Activated naive CD4-positive, alpha-beta T cell treated with anti-CD3 and anti-CD28 coated beads for 36 hours (primary cell): Measurements from ENCODE around the gene AKR1C2. TPM values are rescaled to one million over a fixed set of nuclear protein-coding genes. Genes with fewer than 3 reads are reported as not detected.
"Not testable (repeated sequence)": the region's sequence is repeated elsewhere in the genome, so short reads cannot be mapped to it uniquely, and the experiment has no call there.

Source experiments
- CTCF ChIA-PET: fragments of 350-600 bp; sonication (Branson Sonifier 250); formaldehyde crosslinking; loops from one replicate; lab custom pipeline; 2021; ENCODE audit warnings: antibody characterized with exemption; lab: Charles Lee
- DNase-seq: peaks from one replicate; pipeline ENCODE4 v3.0.0-alpha.2; 2020
- H3K27ac Mint-ChIP-seq: one replicate; pipeline ENCODE4 v1.8.0; 2021; ENCODE audit warnings: mild to moderate bottlenecking, mixed read lengths
- H3K27me3 Mint-ChIP-seq: one replicate; pipeline ENCODE4 v1.8.0; 2021; ENCODE audit warnings: low read depth, mixed read lengths
- H3K36me3 Mint-ChIP-seq: one replicate; pipeline ENCODE4 v1.8.0; 2021; ENCODE audit warnings: low read depth, mixed read lengths
- H3K4me1 Mint-ChIP-seq: one replicate; pipeline ENCODE4 v1.8.0; 2021; ENCODE audit warnings: low read depth, mixed read lengths
- H3K4me3 Mint-ChIP-seq: one replicate; pipeline ENCODE4 v1.8.0; 2021; ENCODE audit warnings: mild to moderate bottlenecking, moderate library complexity, mixed read lengths
- H3K9me3 Mint-ChIP-seq: one replicate; pipeline ENCODE4 v1.8.0; 2021; ENCODE audit warnings: mixed read lengths
- intact Hi-C: fragments of 100-400 bp; cut with micrococcal nuclease; formaldehyde crosslinking; loops from one replicate; pipeline ENCODE4 v1.15.1; 2023
- total RNA-seq, 2 experiments: library from RNA; stranded (reverse); gene quantifications; one replicate each; pipeline ENCODE4 v1.2.3, GENCODE V29; 2021

AKR1C2 gene
- total RNA-seq, 2 experiments from 2014 or later: 0.10 TPM; not detected in 1

DNA sequence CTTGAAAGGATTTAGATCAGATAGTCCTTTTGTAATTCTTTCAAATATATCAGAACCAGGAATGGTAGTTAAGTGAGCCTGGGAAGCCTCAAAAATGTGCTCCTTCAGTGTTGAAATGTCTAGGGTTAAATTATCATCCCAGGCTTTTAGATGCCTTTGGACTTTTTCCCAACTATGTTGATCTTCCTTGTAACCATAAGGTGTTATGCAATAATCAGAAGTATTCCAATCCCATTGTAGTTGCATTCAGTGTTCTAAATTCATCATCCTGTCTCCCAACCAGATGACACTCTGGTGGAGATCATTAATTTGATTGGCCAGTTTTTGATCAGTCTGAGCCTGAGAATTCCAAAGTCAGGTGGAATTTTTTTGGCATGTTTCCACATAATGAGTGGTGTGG is 35.1 kb upstream of the AKR1C2 start:
- no peak overlapping the region for H3K27ac Mint-ChIP-seq
- H3K4me3 Mint-ChIP-seq: no peak overlapping the region
- peaks cover 13% of the 10 kb centered on the region for H3K9me3 Mint-ChIP-seq
- no peak for DNase-seq
- intact Hi-C loops: no loop called here
- H3K27me3 Mint-ChIP-seq: no peaks in the 10 kb centered on the region
- no peaks in the 10 kb centered on the region for H3K4me1 Mint-ChIP-seq
- CTCF ChIA-PET: no interaction called here
- peaks cover 4% of the 10 kb centered on the region for H3K36me3 Mint-ChIP-seq

DNA sequence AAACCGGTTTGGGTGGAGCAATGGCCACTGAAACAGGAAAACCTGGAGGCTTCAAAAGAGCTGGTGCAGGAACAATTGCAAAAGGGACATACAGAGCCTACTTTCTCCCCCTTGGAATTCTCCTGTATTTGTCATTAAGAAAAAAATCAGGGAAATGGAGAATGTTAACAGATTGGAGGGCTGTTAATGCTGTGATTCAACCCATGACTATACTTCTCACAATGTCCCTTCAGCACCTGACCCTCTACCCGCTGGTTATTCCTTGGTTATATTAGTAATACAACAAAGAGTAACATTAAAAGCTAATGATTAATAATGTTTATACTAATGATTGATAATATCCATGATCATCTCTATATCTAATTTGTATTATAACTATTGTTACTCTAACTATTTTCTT is 34.4 kb upstream of the AKR1C2 start:
- no peaks in the 10 kb centered on the region for H3K4me1 Mint-ChIP-seq
- peaks cover 14% of the 10 kb centered on the region for H3K9me3 Mint-ChIP-seq
- CTCF ChIA-PET: interaction anchor here (0.5 kb wide), 1 partner anchor 120 kb away, joined by 4 read pairs; no protein-coding TSS in a partner anchor
- H3K4me3 Mint-ChIP-seq: no peak overlapping the region
- no peak overlapping the region for H3K27ac Mint-ChIP-seq
- H3K36me3 Mint-ChIP-seq: peaks cover 5% of the 10 kb centered on the region
- intact Hi-C loops: no loop called here
- no peak for DNase-seq
- H3K27me3 Mint-ChIP-seq: no peaks in the 10 kb centered on the region

DNA sequence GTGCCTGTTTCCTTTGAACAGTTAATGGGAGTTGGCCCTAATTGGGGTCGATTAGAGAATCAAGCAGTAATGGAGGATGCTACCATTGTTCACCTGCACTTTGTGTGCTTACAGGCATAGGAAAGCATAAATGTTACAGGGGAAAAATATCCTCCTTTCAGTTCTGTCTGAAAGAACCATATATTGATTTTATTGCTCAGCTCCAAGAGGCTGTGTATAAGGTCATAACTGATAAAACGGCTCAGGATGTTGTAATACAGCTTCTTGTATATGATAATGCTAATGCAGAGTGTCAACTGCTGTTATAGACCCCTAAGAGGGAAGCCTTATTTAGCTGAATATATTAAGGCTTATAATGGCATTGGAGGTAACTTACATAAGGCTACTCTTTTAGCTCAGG is 32.9 kb upstream of the AKR1C2 start:
- H3K36me3 Mint-ChIP-seq: peaks cover 5% of the 10 kb centered on the region
- H3K27me3 Mint-ChIP-seq: no peaks in the 10 kb centered on the region
- CTCF ChIA-PET: no interaction called here
- no peak overlapping the region for H3K4me3 Mint-ChIP-seq
- peaks cover 18% of the 10 kb centered on the region for H3K9me3 Mint-ChIP-seq
- intact Hi-C loops: no loop called here
- DNase-seq: no peak
- H3K27ac Mint-ChIP-seq: no peak overlapping the region
- no peaks in the 10 kb centered on the region for H3K4me1 Mint-ChIP-seq

DNA sequence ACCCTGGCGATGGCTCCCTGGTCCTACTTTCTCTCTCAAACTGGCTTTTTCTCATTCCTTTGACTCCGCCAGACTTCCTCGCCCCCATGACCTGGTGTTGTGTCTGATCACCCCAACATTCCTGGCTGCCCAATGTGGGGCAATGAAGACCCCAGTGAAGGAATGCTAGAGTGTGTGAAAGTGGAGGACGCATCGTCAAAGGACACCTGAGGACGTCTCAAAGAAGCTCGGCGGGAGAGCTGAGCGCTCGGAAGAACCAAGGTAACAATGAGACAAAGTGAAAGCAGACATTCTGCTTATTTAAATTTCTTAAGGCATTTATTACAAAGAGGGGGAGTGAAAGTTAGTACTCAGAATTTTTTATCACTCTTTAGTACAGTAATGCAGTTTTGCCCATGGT is 31.7 kb upstream of the AKR1C2 start:
- intact Hi-C loops: no loop called here
- H3K27ac Mint-ChIP-seq: no peak overlapping the region
- DNase-seq: no peak
- H3K36me3 Mint-ChIP-seq: peaks cover 5% of the 10 kb centered on the region
- no peaks in the 10 kb centered on the region for H3K4me1 Mint-ChIP-seq
- no peaks in the 10 kb centered on the region for H3K27me3 Mint-ChIP-seq
- no peak overlapping the region for H3K4me3 Mint-ChIP-seq
- H3K9me3 Mint-ChIP-seq: peaks cover 26% of the 10 kb centered on the region
- CTCF ChIA-PET: interaction anchor here (1.0 kb wide), 1 partner anchor 186 kb away, joined by 4 read pairs; no protein-coding TSS in a partner anchor

DNA sequence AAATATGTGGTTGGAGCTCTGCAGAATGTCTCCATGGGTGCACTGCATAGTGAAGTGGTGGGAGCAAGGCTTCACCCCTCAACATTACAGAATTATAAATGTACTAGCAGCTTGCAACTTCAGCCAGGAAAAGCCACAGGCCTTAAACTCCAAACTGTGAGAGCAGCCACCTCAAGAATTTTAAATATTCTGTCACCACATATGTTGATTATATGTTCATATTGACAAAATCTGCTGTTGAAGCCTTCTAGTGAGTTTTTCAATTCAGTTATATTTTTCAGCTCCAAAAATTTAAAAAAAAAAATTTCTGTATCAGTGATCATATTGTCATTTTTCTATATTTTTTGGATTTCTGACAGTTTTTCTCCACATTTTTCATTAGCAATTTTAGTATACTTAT is 30.9 kb upstream of the AKR1C2 start:
- CTCF ChIA-PET: no interaction called here
- H3K4me3 Mint-ChIP-seq: no peak overlapping the region
- H3K27me3 Mint-ChIP-seq: no peaks in the 10 kb centered on the region
- H3K27ac Mint-ChIP-seq: no peak overlapping the region
- peaks cover 33% of the 10 kb centered on the region for H3K9me3 Mint-ChIP-seq
- H3K36me3 Mint-ChIP-seq: peaks cover 5% of the 10 kb centered on the region
- intact Hi-C loops: no loop called here
- H3K4me1 Mint-ChIP-seq: no peaks in the 10 kb centered on the region
- no peak for DNase-seq

DNA sequence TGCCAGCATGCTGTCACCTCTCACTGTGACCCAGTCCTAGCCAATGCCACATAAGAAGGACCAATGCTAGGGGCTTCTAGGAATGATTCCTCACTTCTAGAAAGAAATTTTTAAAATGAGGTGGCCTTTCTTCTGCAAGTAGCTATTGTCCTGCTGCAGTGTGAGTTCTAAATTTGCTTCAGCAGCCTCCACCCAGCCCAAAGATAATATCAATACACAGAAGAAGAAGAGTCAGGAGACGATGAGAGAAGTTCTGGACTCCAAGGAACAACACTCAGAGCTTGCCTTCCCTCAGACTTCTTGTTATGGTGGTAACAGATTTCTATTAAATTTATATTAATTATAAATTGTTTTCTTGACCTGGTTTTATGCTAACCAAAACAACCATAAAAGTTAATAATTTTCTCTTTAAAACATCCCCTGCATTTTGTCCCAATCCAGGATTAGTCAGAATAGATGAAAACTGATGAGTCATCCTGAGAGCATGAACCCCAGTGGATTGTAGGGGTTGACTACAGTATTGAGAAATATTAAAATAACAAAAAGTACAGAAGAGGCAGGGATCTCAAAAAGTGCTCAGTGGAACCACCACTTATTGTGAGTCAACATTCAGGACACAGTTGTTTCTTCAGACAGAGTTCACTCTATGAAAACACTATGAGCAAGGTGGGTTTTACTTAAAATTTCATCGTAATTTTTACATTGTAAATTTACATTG is 29.6 kb upstream of the AKR1C2 start:
- DNase-seq: no peak
- no peaks in the 10 kb centered on the region for H3K4me1 Mint-ChIP-seq
- H3K27me3 Mint-ChIP-seq: peaks cover 2% of the 10 kb centered on the region
- H3K27ac Mint-ChIP-seq: no peak overlapping the region
- intact Hi-C loops: no loop called here
- H3K4me3 Mint-ChIP-seq: no peak overlapping the region
- H3K9me3 Mint-ChIP-seq: peaks cover 34% of the 10 kb centered on the region
- H3K36me3 Mint-ChIP-seq: peaks cover 5% of the 10 kb centered on the region
- CTCF ChIA-PET: no interaction called here

DNA sequence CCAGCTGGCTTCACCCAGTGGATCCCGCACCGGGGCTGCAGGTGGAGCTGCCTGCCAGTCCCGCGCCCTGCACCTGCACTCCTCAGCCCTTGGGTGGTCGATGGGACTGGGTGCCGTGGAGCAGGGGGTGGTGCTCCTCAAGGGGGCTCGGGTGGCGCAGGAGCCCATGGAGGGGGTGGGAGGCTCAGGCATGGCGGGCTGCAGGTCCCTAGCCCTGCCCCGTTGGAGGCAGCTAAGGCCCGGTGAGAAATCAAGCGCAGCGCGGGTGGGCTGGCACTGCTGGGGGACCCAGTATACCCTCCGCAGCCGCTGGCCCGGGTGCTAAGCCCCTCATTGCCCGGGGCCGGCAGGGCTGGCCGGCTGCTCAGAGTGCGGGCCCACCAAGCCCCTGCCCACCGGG is 28.8 kb upstream of the AKR1C2 start:
- H3K27me3 Mint-ChIP-seq, intact Hi-C loops, H3K4me1 Mint-ChIP-seq, H3K4me3 Mint-ChIP-seq, CTCF ChIA-PET, H3K27ac Mint-ChIP-seq, DNase-seq, H3K36me3 Mint-ChIP-seq: not testable (repeated sequence)
- H3K9me3 Mint-ChIP-seq: peaks cover 34% of the 10 kb centered on the region

DNA sequence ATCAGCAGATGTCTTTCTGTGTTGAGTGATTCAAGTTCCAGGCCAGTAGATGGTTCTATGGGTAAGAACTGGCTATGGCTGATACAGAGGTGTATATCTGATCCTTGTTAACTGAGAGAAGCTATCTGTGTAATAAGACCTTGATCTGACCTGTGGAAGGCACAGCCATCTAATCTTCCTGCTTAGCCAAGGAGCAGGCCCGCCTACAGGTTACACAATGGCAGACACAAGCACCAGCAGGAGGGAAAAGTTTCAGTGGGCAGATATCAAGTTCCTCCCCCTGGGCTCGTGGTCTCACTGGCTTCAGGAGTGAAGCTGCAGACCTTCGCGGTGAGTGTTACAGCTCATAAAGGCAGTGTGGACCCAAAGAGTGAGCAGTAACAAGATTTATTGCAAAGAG is 27.9 kb upstream of the AKR1C2 start:
- H3K36me3 Mint-ChIP-seq, CTCF ChIA-PET, H3K27me3 Mint-ChIP-seq, H3K4me3 Mint-ChIP-seq, intact Hi-C loops, H3K27ac Mint-ChIP-seq, DNase-seq, H3K4me1 Mint-ChIP-seq: not testable (repeated sequence)
- H3K9me3 Mint-ChIP-seq: peaks cover 34% of the 10 kb centered on the region

DNA sequence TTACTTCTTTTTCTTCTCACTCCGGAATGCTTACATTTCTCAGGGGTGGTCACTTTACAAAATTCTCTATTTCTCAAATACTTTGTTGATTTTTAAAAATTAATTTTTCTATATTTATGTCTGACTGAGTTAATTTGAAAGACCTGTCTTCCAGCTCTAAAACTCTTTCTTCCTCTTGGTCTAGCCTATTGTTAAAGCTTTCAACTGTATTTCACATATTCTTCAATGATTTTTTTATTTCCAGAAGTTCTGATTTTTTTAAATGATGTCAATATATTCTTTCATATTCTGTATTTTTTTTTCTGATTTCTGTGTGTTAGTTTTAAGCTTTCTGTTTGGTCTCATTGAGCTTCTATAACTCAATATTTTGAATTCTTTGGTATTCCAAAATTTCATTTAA is 27.3 kb upstream of the AKR1C2 start:
- intact Hi-C loops: no loop called here
- Mint-ChIP-seq H3K27me3 (peaks cover 7% of the 10 kb centered on the region), H3K36me3 (peaks cover 5% of the 10 kb centered on the region), H3K4me3 (no peak overlapping the region), H3K27ac (no peak overlapping the region), H3K9me3 (peaks cover 34% of the 10 kb centered on the region), H3K4me1 (no peaks in the 10 kb centered on the region)
- DNase-seq: no peak
- CTCF ChIA-PET: no interaction called here

DNA sequence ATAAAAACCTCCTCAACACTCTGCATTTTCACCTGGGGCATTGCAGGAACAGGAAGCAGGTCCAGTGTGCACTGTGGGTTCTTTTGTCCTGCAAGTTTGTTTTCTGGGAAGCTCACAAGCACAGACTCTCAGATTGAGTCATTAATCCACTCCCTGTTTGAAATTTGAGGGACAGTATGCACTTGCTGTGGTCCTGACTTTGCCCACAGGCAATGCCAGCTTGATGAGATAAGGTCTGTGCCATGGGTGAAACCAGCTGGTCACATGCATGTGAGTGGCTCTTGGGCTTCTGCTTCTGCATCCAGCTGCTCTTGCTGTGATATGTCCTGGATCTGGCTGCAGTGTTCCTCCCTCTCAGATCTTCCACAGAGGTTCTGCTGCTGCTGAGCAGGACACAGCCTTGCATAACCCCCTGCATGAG is 21.8 kb upstream of the AKR1C2 start:
- H3K4me3 Mint-ChIP-seq, CTCF ChIA-PET, DNase-seq, H3K27ac Mint-ChIP-seq, intact Hi-C loops, H3K9me3 Mint-ChIP-seq, H3K4me1 Mint-ChIP-seq, H3K36me3 Mint-ChIP-seq: not testable (repeated sequence)
- H3K27me3 Mint-ChIP-seq: peaks cover 11% of the 10 kb centered on the region

DNA sequence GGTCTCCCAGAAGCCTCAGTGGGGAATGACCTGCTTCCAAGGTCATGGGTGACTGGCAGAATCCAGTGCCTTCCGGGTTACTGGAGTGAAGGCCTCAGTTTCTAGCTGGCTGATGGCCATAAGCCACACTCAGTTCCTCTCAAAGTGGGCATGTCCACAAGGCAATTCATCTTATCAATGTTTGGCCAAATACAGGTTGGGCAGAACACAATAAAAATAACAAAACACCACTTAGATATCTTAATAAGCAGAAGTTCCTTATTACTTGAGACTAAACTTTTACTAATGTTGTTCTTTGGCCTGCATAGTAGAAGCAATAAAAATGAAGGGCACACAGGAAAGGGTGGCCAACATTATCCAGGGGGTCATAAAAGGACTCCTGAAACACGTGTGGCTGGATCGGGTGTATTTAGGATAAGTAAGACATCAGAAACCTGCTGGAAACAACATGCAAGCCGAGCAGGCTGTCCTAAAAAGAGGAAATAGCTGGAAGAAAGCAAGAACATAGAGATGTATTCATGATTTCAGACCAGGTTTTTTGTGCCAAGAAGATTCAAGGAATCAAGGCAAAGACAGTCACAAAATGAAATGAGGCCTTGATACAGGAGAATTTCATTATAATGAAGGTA is 19.6 kb upstream of the AKR1C2 start:
- CTCF ChIA-PET: interaction anchor here (1.1 kb wide), 1 partner anchor 174 kb away, joined by 5 read pairs; no protein-coding TSS in a partner anchor
- Mint-ChIP-seq H3K9me3 (no peaks in the 10 kb centered on the region), H3K27ac (no peak overlapping the region), H3K4me3 (no peak overlapping the region), H3K27me3 (peaks cover 10% of the 10 kb centered on the region), H3K36me3 (no peaks in the 10 kb centered on the region), H3K4me1 (no peaks in the 10 kb centered on the region)
- DNase-seq: no peak
- intact Hi-C loops: no loop called here

DNA sequence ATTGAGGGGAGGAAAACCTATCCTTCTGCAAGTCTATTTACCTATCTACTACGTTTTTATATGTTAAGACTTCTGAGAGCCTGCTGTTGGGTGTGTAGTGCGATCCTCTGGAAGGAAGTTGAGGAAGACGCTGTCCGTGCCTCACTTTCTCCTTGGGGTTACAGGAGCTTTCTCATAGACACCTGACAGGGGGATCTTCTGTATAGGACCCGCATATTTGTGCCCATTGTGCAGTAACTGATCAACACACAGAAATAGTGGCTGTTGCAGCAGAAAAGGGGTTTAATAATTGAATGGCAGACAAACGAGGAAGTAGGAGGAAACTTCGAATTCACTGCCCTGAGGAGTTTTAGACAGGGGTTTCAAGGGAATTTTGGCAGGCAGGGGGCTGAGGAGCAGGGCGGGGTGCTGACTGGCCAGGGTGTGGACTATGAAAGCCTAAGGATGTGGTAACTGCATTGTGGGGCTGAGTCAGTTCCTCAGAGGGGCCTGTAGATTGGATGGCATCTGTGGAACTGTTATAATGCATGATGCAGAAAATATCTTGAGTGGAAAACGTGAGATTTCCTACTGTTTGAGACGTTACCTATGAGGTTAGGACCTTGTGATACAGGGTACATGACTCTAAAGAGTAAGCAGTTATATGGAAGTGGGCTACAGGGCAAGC is 18.1 kb upstream of the AKR1C2 start:
- H3K9me3 Mint-ChIP-seq, CTCF ChIA-PET, H3K27ac Mint-ChIP-seq, H3K4me1 Mint-ChIP-seq, H3K4me3 Mint-ChIP-seq, intact Hi-C loops, H3K36me3 Mint-ChIP-seq, DNase-seq, H3K27me3 Mint-ChIP-seq: not testable (repeated sequence)
